DND-41 (cell line): Measurements from ENCODE around the gene PELI2.

Source experiments
- CTCF ChIP-seq: IDR thresholded peaks from 2 replicates; pipeline ENCODE4 v1.5.1; 2012; ENCODE audit warnings: borderline replicate concordance, low read length, moderate library complexity, mild to moderate bottlenecking; ENCODE audit not compliant: poor library complexity, severe bottlenecking; ENCODE audit errors: extremely low read depth
- EZH2 ChIP-seq: IDR thresholded peaks from 3 replicates; pipeline ENCODE4 v1.6.1; 2012; ENCODE audit warnings: borderline replicate concordance, low read depth, mild to moderate bottlenecking, moderate library complexity, low read length, inconsistent platforms; ENCODE audit not compliant: severe bottlenecking

- TF ChIP-seq CTCF: no peak
- TF ChIP-seq EZH2: no peak
Measured at GRCh38 chr14:56125772-56126636, 7.8 kb downstream of the PELI2 start.
